Measurements from ENCODE around the gene COLGALT1. TPM values are rescaled to one million over a fixed set of nuclear protein-coding genes. Genes with fewer than 3 reads are reported as not detected.

The COLGALT1 gene
- total RNA-seq: 186 and 204 TPM in 2 replicates

GRCh38 chr19:17555480-17555928 lies at the start of gene COLGALT1:
TSS of gene COLGALT1 (plus strand) at chr19:17555649. CDS start at chr19:17555714, 65 bp downstream.

Other genes with a start within 250 kb of the COLGALT1 start
- gene MRPL34, start 249.8 kb upstream of the COLGALT1 start, total RNA-seq: 56.7 and 76.8 TPM in 2 replicates
- 60.0 TPM in 2 replicates for gene DDA1, start 246.1 kb upstream of the COLGALT1 start, total RNA-seq
- gene ANO8, start 220.8 kb upstream of the COLGALT1 start, total RNA-seq: 2.3 TPM in 2 replicates
- gene GTPBP3, start 218.1 kb upstream of the COLGALT1 start, total RNA-seq: 15.0 and 15.3 TPM in 2 replicates
- gene PLVAP, start 178.3 kb upstream of the COLGALT1 start, total RNA-seq: 6.3 and 8.9 TPM in 2 replicates
- not detected in 2 replicates for gene CCDC194, start 161.5 kb upstream of the COLGALT1 start, total RNA-seq
- gene BST2, start 150.0 kb upstream of the COLGALT1 start, total RNA-seq: 295 and 315 TPM in 2 replicates
- gene MVB12A, start 135.6 kb upstream of the COLGALT1 start, total RNA-seq: 68.6 and 75.3 TPM in 2 replicates
- gene TMEM221, start 107.0 kb upstream of the COLGALT1 start, total RNA-seq: not detected in 2 replicates
- gene NXNL1, start 94.7 kb upstream of the COLGALT1 start, total RNA-seq: not detected in 2 replicates
- 7.5 and 8.9 TPM in 2 replicates for gene SLC27A1, start 85.1 kb upstream of the COLGALT1 start, total RNA-seq
- gene PGLS, start 44.0 kb upstream of the COLGALT1 start, total RNA-seq: 92.7 and 109 TPM in 2 replicates
- gene UNC13A, start 132.7 kb downstream of the COLGALT1 start, total RNA-seq: under 0.01 and 0.54 TPM in 2 replicates
- gene MAP1S, start 163.8 kb downstream of the COLGALT1 start, total RNA-seq: 38.8 and 53.1 TPM in 2 replicates
- gene FCHO1, start 195.8 kb downstream of the COLGALT1 start, total RNA-seq: 0.87 and 3.3 TPM in 2 replicates
- 0.05 and 0.13 TPM in 2 replicates for gene B3GNT3, start 239.5 kb downstream of the COLGALT1 start, total RNA-seq